T-cell (primary cell): ENCODE results near the gene PUDP. TPM values are rescaled to one million over a fixed set of nuclear protein-coding genes. Genes with fewer than 3 reads are reported as not detected.

Experiments
- ATAC-seq, 4 experiments: fragments of 200-7000 bp in 3 of 4; fragments of 150-1000 bp in 1 of 4; cut with Tn5 transposase; replicated peaks in 1 of 4; 1 replicate in 3 of 4; 2 replicates in 1 of 4; pipeline ENCODE4 v1.10.0; 2021; ENCODE audit warnings: moderate library complexity in 3 of 4, mild to moderate bottlenecking in 2 of 4, moderate number of reproducible peaks in 1 of 4
- CTCF ChIA-PET, 2 donors: fragments of 300-600 bp; sonication (Branson Sonifier 250); formaldehyde crosslinking; loops; one replicate each; lab custom pipeline; 2022; ENCODE audit warnings: antibody characterized with exemption in 2 of 2; lab: Charles Lee
- POLR2A ChIA-PET, 2 donors: fragments of 300-600 bp; sonication (Branson Sonifier 250); formaldehyde crosslinking; loops; one replicate each; lab custom pipeline; 2022; ENCODE audit warnings: antibody characterized with exemption in 2 of 2; lab: Charles Lee
- DNase-seq, 35 experiments: peaks; one replicate each; pipeline versions ENCODE4 v3.0.0 to v3.0.0-alpha.2; 2013 to 2023
- H3K27ac ChIP-seq: one replicate; pipeline ENCODE4 v1.5.1; 2013; ENCODE audit warnings: low read length
- H3K27me3 ChIP-seq, 2 experiments: replicated peaks in 1 of 2; 1 replicate in 1 of 2; 2 replicates in 1 of 2; pipeline versions ENCODE4 v1.6.1 to v1.7.0; 2013; ENCODE audit warnings: low read length in 1 of 2, mixed read lengths in 1 of 2; ENCODE audit not compliant: control insufficient read depth in 2 of 2, insufficient read depth in 2 of 2; ENCODE audit errors: extremely low read depth in 1 of 2
- H3K36me3 ChIP-seq, 2 donors: 1 replicate in 1 of 2; 2 replicates in 1 of 2; pipeline versions ENCODE4 v1.6.1 to v1.7.0; 2013; ENCODE audit warnings: low read length in 1 of 2; ENCODE audit not compliant: control insufficient read depth in 2 of 2, insufficient read depth in 1 of 2; ENCODE audit errors: extremely low read depth in 1 of 2
- H3K4me1 ChIP-seq, 2 experiments: 1 replicate in 1 of 2; 2 replicates in 1 of 2; pipeline versions ENCODE4 v1.6.1 to v1.7.0; 2013; ENCODE audit warnings: low read length in 2 of 2, mixed read lengths in 1 of 2; ENCODE audit not compliant: insufficient read depth in 2 of 2, control insufficient read depth in 1 of 2; ENCODE audit errors: extremely low read depth in 1 of 2
- H3K4me3 ChIP-seq, 2 donors: 1 replicate in 1 of 2; 2 replicates in 1 of 2; pipeline versions ENCODE4 v1.5.1 to v1.7.0; 2013; ENCODE audit warnings: mild to moderate bottlenecking in 2 of 2, low read length in 1 of 2, moderate library complexity in 1 of 2; ENCODE audit not compliant: control insufficient read depth in 1 of 2; ENCODE audit errors: extremely low read depth in 1 of 2
- H3K9me3 ChIP-seq: 2 replicates; pipeline ENCODE4 v1.7.0; 2013
- H3K27ac Mint-ChIP-seq, 2 donors: one replicate each; pipeline ENCODE4 v1.8.0; 2020 to 2021; ENCODE audit warnings: mild to moderate bottlenecking in 2 of 2, mixed read lengths in 2 of 2
- H3K27me3 Mint-ChIP-seq, 2 donors: one replicate each; pipeline ENCODE4 v1.8.0; 2021 to 2022; ENCODE audit warnings: mixed read lengths in 2 of 2
- H3K36me3 Mint-ChIP-seq: one replicate; pipeline ENCODE4 v1.8.0; 2021; ENCODE audit warnings: mixed read lengths
- H3K4me1 Mint-ChIP-seq, 3 donors: one replicate each; pipeline ENCODE4 v1.8.0; 2020 to 2022; ENCODE audit warnings: mixed read lengths in 3 of 3, mild to moderate bottlenecking in 1 of 3
- H3K4me3 Mint-ChIP-seq, 3 donors: one replicate each; pipeline ENCODE4 v1.8.0; 2020 to 2022; ENCODE audit warnings: mild to moderate bottlenecking in 3 of 3, mixed read lengths in 3 of 3, moderate library complexity in 3 of 3
- H3K9me3 Mint-ChIP-seq, 3 donors: one replicate each; pipeline ENCODE4 v1.8.0; 2020 to 2022; ENCODE audit warnings: mixed read lengths in 3 of 3
- WGBS: methylation state at CpG from one replicate; pipeline ENCODE4 v1.1.5; 2013; ENCODE audit warnings: missing lambda C conversion rate; ENCODE audit not compliant: insufficient coverage; 5-methylcytosine and 5-hydroxymethylcytosine counted together
- total RNA-seq, 35 experiments: library from RNA in 6 of 35; stranded (reverse) in 6 of 35; fragments of 120-200 nt in 1 of 35; gene quantifications; one replicate each; pipeline versions ENCODE4 v1.2.1 to v1.2.4 and lab custom pipeline; 2013 to 2026

PUDP gene
- total RNA-seq, 5 donors from 2014 or later (not counting 1 experiment from before 2014, with no cell fraction given): 9.7 to 15.0 (median 10.1) TPM

GRCh38 chrX:7163146-7163677 is 15.3 kb upstream of the PUDP start:
- H3K4me1 Mint-ChIP-seq: no peaks in the 10 kb centered on the region
- no peak overlapping the region for H3K27ac Mint-ChIP-seq
- no peak for ATAC-seq
- peaks cover 0 to 2% of the 10 kb centered on the region in 2 donors for H3K27me3 Mint-ChIP-seq
- H3K4me1 ChIP-seq: no peaks in the 10 kb centered on the region
- H3K36me3 Mint-ChIP-seq: no peaks in the 10 kb centered on the region
- H3K9me3 ChIP-seq: no peaks in the 10 kb centered on the region
- H3K27ac ChIP-seq: no peak overlapping the region
- H3K27me3 ChIP-seq: no peaks in the 10 kb centered on the region
- ChIA-PET CTCF (interaction anchor here in 1 of 2 donors (0.6 kb wide), 1 partner anchor 17 kb away, joined by 9 read pairs; no protein-coding TSS in a partner anchor), POLR2A (no interaction called here)
- no peaks in the 10 kb centered on the region for H3K36me3 ChIP-seq
- no peak for DNase-seq
- no peak overlapping the region for H3K4me3 Mint-ChIP-seq
- no peak overlapping the region for H3K4me3 ChIP-seq
- 100% methylated on average over 1 of the region's 1 CpG for WGBS
- H3K9me3 Mint-ChIP-seq: no peaks in the 10 kb centered on the region

GRCh38 chrX:7159149-7159861 is 11.4 kb upstream of the PUDP start:
- POLR2A ChIA-PET: no interaction called here

GRCh38 chrX:7158468-7158990 is 10.6 kb upstream of the PUDP start:
- Histone ChIP-seq H3K4me3 (no peak overlapping the region), H3K27me3 (no peaks in the 10 kb centered on the region), H3K9me3 (no peaks in the 10 kb centered on the region), H3K4me1 (no peaks in the 10 kb centered on the region), H3K36me3 (no peaks in the 10 kb centered on the region), H3K27ac (no peak overlapping the region)
- ChIA-PET CTCF (no interaction called here), POLR2A (no interaction called here)
- Mint-ChIP-seq H3K27me3 (peaks cover 0 to 8% of the 10 kb centered on the region in 2 donors), H3K36me3 (peaks cover 2% of the 10 kb centered on the region), H3K9me3 (no peaks in the 10 kb centered on the region), H3K4me1 (no peaks in the 10 kb centered on the region), H3K27ac (no peak overlapping the region), H3K4me3 (no peak overlapping the region)
- DNase-seq: no peak
- WGBS: no CpG with 5 or more reads among the region's 5 CpGs
- ATAC-seq: no peak

More at GRCh38 chrX:7159149-7159861, 11.4 kb upstream of the PUDP start:
- Mint-ChIP-seq H3K4me3 (no peak overlapping the region), H3K36me3 (peaks cover 2% of the 10 kb centered on the region), H3K27me3 (peaks cover 0 to 6% of the 10 kb centered on the region in 2 donors), H3K27ac (no peak overlapping the region), H3K4me1 (no peaks in the 10 kb centered on the region), H3K9me3 (no peaks in the 10 kb centered on the region)
- no peaks in the 10 kb centered on the region for H3K27me3 ChIP-seq
- H3K4me3 ChIP-seq: no peak overlapping the region
- ATAC-seq (no peak), DNase-seq (no peak)
- CTCF ChIA-PET: no interaction called here
- WGBS: 68% methylated on average over 2 of the region's 7 CpGs
- H3K27ac ChIP-seq: no peak overlapping the region
- H3K36me3 ChIP-seq: no peaks in the 10 kb centered on the region
- no peaks in the 10 kb centered on the region for H3K4me1 ChIP-seq
- H3K9me3 ChIP-seq: no peaks in the 10 kb centered on the region

GRCh38 chrX:7156879-7157278 is 8.9 kb upstream of the PUDP start:
- Mint-ChIP-seq H3K36me3 (peaks cover 2% of the 10 kb centered on the region), H3K27me3 (peaks cover 0 to 11% of the 10 kb centered on the region in 2 donors), H3K4me3 (no peak overlapping the region), H3K27ac (no peak overlapping the region), H3K9me3 (no peaks in the 10 kb centered on the region), H3K4me1 (no peaks in the 10 kb centered on the region)
- Histone ChIP-seq H3K9me3 (no peaks in the 10 kb centered on the region), H3K27me3 (no peaks in the 10 kb centered on the region), H3K27ac (no peak overlapping the region), H3K4me1 (no peaks in the 10 kb centered on the region), H3K36me3 (no peaks in the 10 kb centered on the region), H3K4me3 (no peak overlapping the region)
- CTCF ChIA-PET: no interaction called here
- 83% methylated on average over 3 of the region's 3 CpGs for WGBS
- ATAC-seq: no peak
- POLR2A ChIA-PET: no interaction called here
- no peak for DNase-seq

- H3K36me3 ChIP-seq: no peaks in the 10 kb centered on the region
- H3K27ac ChIP-seq: no peak overlapping the region
- H3K27me3 Mint-ChIP-seq: peaks cover 0 to 11% of the 10 kb centered on the region in 2 donors
- H3K27me3 ChIP-seq: no peaks in the 10 kb centered on the region
- H3K4me3 Mint-ChIP-seq: no peak overlapping the region
- no peaks in the 10 kb centered on the region for H3K9me3 Mint-ChIP-seq
- H3K36me3 Mint-ChIP-seq: peaks cover 2% of the 10 kb centered on the region
- H3K4me1 Mint-ChIP-seq: no peaks in the 10 kb centered on the region
- ChIA-PET CTCF (no interaction called here), POLR2A (interaction anchor here in 1 of 2 donors (0.7 kb wide), 1 partner anchor 9 kb away, joined by 4 read pairs; no protein-coding TSS in a partner anchor)
- H3K4me1 ChIP-seq: no peaks in the 10 kb centered on the region
- no CpG with 5 or more reads among the region's 1 CpG for WGBS
- no peak for ATAC-seq
- no peak overlapping the region for H3K27ac Mint-ChIP-seq
- no peaks in the 10 kb centered on the region for H3K9me3 ChIP-seq
- no peak overlapping the region for H3K4me3 ChIP-seq
- no peak for DNase-seq
Observed at GRCh38 chrX:7155163-7155562, 7.2 kb upstream of the PUDP start.

GRCh38 chrX:7154041-7154597 is 6.2 kb upstream of the PUDP start:
- ChIA-PET POLR2A (interaction anchor here in 1 of 2 donors (0.7 kb wide), 1 partner anchor 8 kb away, joined by 4 read pairs; no protein-coding TSS in a partner anchor), CTCF (interaction anchor here in 1 of 2 donors (0.6 kb wide), 1 partner anchor 87 kb away, joined by 3 read pairs; no protein-coding TSS in a partner anchor)
- H3K4me1 ChIP-seq: no peaks in the 10 kb centered on the region
- Mint-ChIP-seq H3K27ac (no peak overlapping the region), H3K4me3 (no peak overlapping the region), H3K9me3 (no peaks in the 10 kb centered on the region), H3K4me1 (peaks cover 0 to 1% (median 0%) of the 10 kb centered on the region in 3 donors), H3K27me3 (peaks cover 0 to 11% of the 10 kb centered on the region in 2 donors), H3K36me3 (peaks cover 2% of the 10 kb centered on the region)
- H3K9me3 ChIP-seq: no peaks in the 10 kb centered on the region
- WGBS: 70% methylated on average over 4 of the region's 7 CpGs
- no peak for DNase-seq
- no peaks in the 10 kb centered on the region for H3K36me3 ChIP-seq
- no peak for ATAC-seq
- no peak overlapping the region for H3K27ac ChIP-seq
- no peaks in the 10 kb centered on the region for H3K27me3 ChIP-seq
- no peak overlapping the region for H3K4me3 ChIP-seq
